GM23338 (cell line): ENCODE data around the gene RARRES2. TPM values are rescaled to one million over a fixed set of nuclear protein-coding genes. Genes with fewer than 3 reads are reported as not detected.

Experiments used
- ATAC-seq: fragments of 200-7000 bp; cut with Tn5 transposase; 3 replicates; pipeline ENCODE4 v1.9.1; 2020
- DNase-seq: peaks from one replicate; pipeline ENCODE4 v3.0.0-alpha.2; 2015; ENCODE audit warnings: low spot score
- H2AFZ ChIP-seq: fragments of 200-600 bp; sonication (generic); 2 replicates; pipeline ENCODE4 v1.8.0; 2016; ENCODE audit warnings: antibody characterized with exemption, mild to moderate bottlenecking, moderate library complexity
- H3F3A ChIP-seq: fragments of 200-600 bp; sonication (generic); replicated peaks from 2 replicates; pipeline ENCODE4 v1.8.0; 2017; ENCODE audit warnings: antibody characterized with exemption, mixed run types, low read depth
- H3K27ac ChIP-seq: fragments of 200-600 bp; sonication (generic); 2 replicates; pipeline ENCODE4 v1.6.1; 2016; ENCODE audit warnings: low read depth
- H3K27me3 ChIP-seq: fragments of 200-600 bp; sonication (generic); 2 replicates; pipeline ENCODE4 v1.8.0; 2016; ENCODE audit warnings: mild to moderate bottlenecking, mixed run types, moderate library complexity; ENCODE audit not compliant: insufficient read depth
- H3K36me3 ChIP-seq: fragments of 200-600 bp; sonication (generic); 2 replicates; pipeline ENCODE4 v1.8.0; 2016; ENCODE audit warnings: mild to moderate bottlenecking; ENCODE audit not compliant: insufficient read depth
- H3K4me1 ChIP-seq: fragments of 200-600 bp; sonication (generic); 2 replicates; pipeline ENCODE4 v1.8.0; 2016; ENCODE audit warnings: mild to moderate bottlenecking, moderate library complexity; ENCODE audit not compliant: insufficient read depth
- H3K4me2 ChIP-seq: fragments of 200-600 bp; sonication (generic); 2 replicates; pipeline ENCODE4 v1.7.1; 2017; ENCODE audit warnings: mixed run types
- H3K4me3 ChIP-seq: fragments of 200-600 bp; sonication (generic); 2 replicates; pipeline ENCODE4 v1.6.1; 2016; ENCODE audit warnings: mixed run types
- H3K79me2 ChIP-seq: fragments of 200-600 bp; sonication (generic); replicated peaks from 2 replicates; pipeline ENCODE4 v1.8.0; 2017; ENCODE audit warnings: mild to moderate bottlenecking; ENCODE audit not compliant: insufficient read depth
- H3K9me2 ChIP-seq: fragments of 200-600 bp; sonication (generic); 2 replicates; pipeline ENCODE4 v1.8.0; 2017; ENCODE audit not compliant: insufficient read depth
- H4K20me1 ChIP-seq: fragments of 200-600 bp; sonication (generic); replicated peaks from 2 replicates; pipeline ENCODE4 v1.8.0; 2017; ENCODE audit warnings: mild to moderate bottlenecking; ENCODE audit not compliant: insufficient read depth
- H3K27ac Mint-ChIP-seq: 2 replicates; pipeline ENCODE4 v1.8.0; 2020; ENCODE audit warnings: inconsistent platforms, mild to moderate bottlenecking, moderate library complexity, mixed read lengths
- H3K27me3 Mint-ChIP-seq: 3 replicates; pipeline ENCODE4 v1.8.0; 2022; ENCODE audit warnings: low read depth, mild to moderate bottlenecking, moderate library complexity, mixed read lengths, inconsistent platforms; ENCODE audit not compliant: insufficient read depth, poor library complexity
- H3K36me3 Mint-ChIP-seq: 3 replicates; pipeline ENCODE4 v1.8.0; 2021; ENCODE audit warnings: low read depth, mild to moderate bottlenecking, inconsistent platforms, moderate library complexity, mixed read lengths
- H3K4me1 Mint-ChIP-seq: 3 replicates; pipeline ENCODE4 v1.8.0; 2020; ENCODE audit warnings: mild to moderate bottlenecking, inconsistent platforms, mixed read lengths
- H3K4me3 Mint-ChIP-seq: 3 replicates; pipeline ENCODE4 v1.8.0; 2021; ENCODE audit warnings: moderate library complexity, mild to moderate bottlenecking, inconsistent platforms, mixed read lengths
- H3K9me3 Mint-ChIP-seq: 3 replicates; pipeline ENCODE4 v1.8.0; 2020; ENCODE audit warnings: moderate library complexity, mild to moderate bottlenecking, inconsistent platforms, mixed read lengths
- CREB1 ChIP-seq: fragments of 250-450 bp; sonication (Bioruptor Pico); IDR thresholded peaks from 2 replicates; pipeline ENCODE4 v1.5.0; 2020; ENCODE audit warnings: low read depth, mild to moderate bottlenecking, moderate library complexity
- CTCF ChIP-seq, 2 experiments: fragments of 200-600 bp in 1 of 2; sonication (generic) in 1 of 2; conservative IDR thresholded peaks; 2 replicates each; pipeline versions ENCODE4 v1.5.1 to v1.6.1; 2016 to 2017; ENCODE audit warnings: antibody characterized with exemption in 2 of 2, low read depth in 2 of 2, mild to moderate bottlenecking in 2 of 2, moderate library complexity in 1 of 2
- ETS1 ChIP-seq: IDR thresholded peaks from 2 replicates; pipeline ENCODE4 v1.6.1; 2016; ENCODE audit warnings: antibody characterized with exemption
- EZH2 ChIP-seq: fragments of 200-600 bp; sonication (generic); IDR thresholded peaks from one replicate; pipeline ENCODE4 v1.8.0; 2017; ENCODE audit warnings: antibody characterized with exemption, mild to moderate bottlenecking, low read depth; ENCODE audit not compliant: unreplicated experiment
- EZH2phosphoT487 ChIP-seq: fragments of 200-600 bp; sonication (generic); IDR thresholded peaks from one replicate; pipeline ENCODE4 v1.8.1; 2018; ENCODE audit warnings: antibody characterized with exemption; ENCODE audit not compliant: unreplicated experiment
- NANOG ChIP-seq: IDR thresholded peaks from 2 replicates; pipeline ENCODE4 v1.6.1; 2016; ENCODE audit warnings: antibody characterized with exemption, borderline replicate concordance
- POLR2AphosphoS5 ChIP-seq: IDR thresholded peaks from 2 replicates; pipeline ENCODE4 v1.6.1; 2016; ENCODE audit warnings: antibody characterized with exemption, low read depth
- REST ChIP-seq: IDR thresholded peaks from one replicate; pipeline ENCODE4 v1.6.1; 2018; ENCODE audit warnings: antibody characterized with exemption; ENCODE audit not compliant: unreplicated experiment
- STAT1 ChIP-seq: IDR thresholded peaks from one replicate; pipeline ENCODE4 v1.6.1; 2016; ENCODE audit warnings: antibody characterized with exemption; ENCODE audit not compliant: unreplicated experiment
- ZNF114 ChIP-seq: fragments of 250-450 bp; sonication (Bioruptor Pico); IDR thresholded peaks from 2 replicates; pipeline ENCODE4 v1.5.0; 2020; ENCODE audit warnings: mild to moderate bottlenecking, moderate library complexity
- ZNF331 ChIP-seq: fragments of 250-450 bp; sonication (Bioruptor Pico); IDR thresholded peaks from 2 replicates; pipeline ENCODE4 v1.5.0; 2020; ENCODE audit warnings: low read depth, mild to moderate bottlenecking, moderate library complexity
- ZNF462 ChIP-seq: fragments of 250-450 bp; sonication (Bioruptor Pico); IDR thresholded peaks from 2 replicates; pipeline ENCODE4 v1.5.0; 2020; ENCODE audit warnings: mild to moderate bottlenecking, moderate library complexity
- polyA plus RNA-seq: library from polyadenylated mRNA; unstranded; fragments of >200 nt; fragmentation: Nextera tagmentation; extraction: Ambion mirVana; gene quantifications from 2 replicates; pipeline ENCODE4 v1.2.1, GENCODE V29; 2016
- total RNA-seq: library from RNA; depleted of rRNA; stranded (reverse); fragments of >200 nt; shearing (Covaris generic); gene quantifications from 2 replicates; pipeline ENCODE4 v1.2.3, GENCODE V29; 2014

Gene RARRES2
- total and polyA plus RNA-seq, 2 experiments from 2014 or later: 169 to 314 TPM

- TF ChIP-seq ZNF462 (CRISPR knock-in tag): no peak
- TF ChIP-seq POLR2AphosphoS5: no peak
- no peak for TF ChIP-seq NANOG
- no peak for TF ChIP-seq ZNF331 (CRISPR knock-in tag)
Observed at GRCh38 chr7:150313870-150314269, 27.6 kb downstream of the RARRES2 start (continued).

- no peak for ATAC-seq
- no peak overlapping the region for H3K27ac Mint-ChIP-seq
- H3K9me3 Mint-ChIP-seq: peaks cover 5% of the 10 kb centered on the region
- DNase-seq: no peak
- no peak overlapping the region for H3K4me3 Mint-ChIP-seq
- no peaks in the 10 kb centered on the region for H3K9me2 ChIP-seq
- peak overlapping the region; percentile 63; the same call in 1 of the 2 replicates for H2AFZ ChIP-seq
- peak overlapping the region; percentile 67 for H3K4me2 ChIP-seq
- no peak overlapping the region for H3K27ac ChIP-seq
- H3K27me3 Mint-ChIP-seq: peaks cover 18% of the 10 kb centered on the region
- H3K79me2 ChIP-seq: no peaks in the 10 kb centered on the region
- H3K36me3 ChIP-seq: no peaks in the 10 kb centered on the region
- 0 out of 2 replicates have a peak, but pooled peaks cover 2% of the 10 kb centered on the region for H3K27me3 ChIP-seq
- H3K36me3 Mint-ChIP-seq: peaks cover 3% of the 10 kb centered on the region; the same call in 2 of the 3 replicates
- H3K4me3 ChIP-seq: no peak overlapping the region
- no peaks in the 10 kb centered on the region; the same call in 1 of the 2 replicates for H3F3A ChIP-seq
- H4K20me1 ChIP-seq: no peaks in the 10 kb centered on the region
- peaks cover 32% of the 10 kb centered on the region for H3K4me1 Mint-ChIP-seq
- peaks cover 48% of the 10 kb centered on the region for H3K4me1 ChIP-seq
- TF ChIP-seq STAT1 (no peak), POLR2AphosphoS5 (no peak), ETS1 (no peak), CREB1 (no peak), CTCF (conservative IDR thresholded peaks at IDR 0.05; ENCODE audit: low read depth in 2 of 2) (no peak), ZNF114 (CRISPR knock-in tag) (no peak), NANOG (no peak), REST (no peak), EZH2 (no peak), EZH2phosphoT487 (no peak)
Observed at GRCh38 chr7:150313367-150313809, 28.0 kb downstream of the RARRES2 start.
